Femur (tissue), 1 donor: ENCODE results near the gene POLE.

Experiments used
- DNase-seq: peaks from one replicate; pipeline ENCODE4 v3.0.0-alpha.2; 2017

Gene POLE

DNA sequence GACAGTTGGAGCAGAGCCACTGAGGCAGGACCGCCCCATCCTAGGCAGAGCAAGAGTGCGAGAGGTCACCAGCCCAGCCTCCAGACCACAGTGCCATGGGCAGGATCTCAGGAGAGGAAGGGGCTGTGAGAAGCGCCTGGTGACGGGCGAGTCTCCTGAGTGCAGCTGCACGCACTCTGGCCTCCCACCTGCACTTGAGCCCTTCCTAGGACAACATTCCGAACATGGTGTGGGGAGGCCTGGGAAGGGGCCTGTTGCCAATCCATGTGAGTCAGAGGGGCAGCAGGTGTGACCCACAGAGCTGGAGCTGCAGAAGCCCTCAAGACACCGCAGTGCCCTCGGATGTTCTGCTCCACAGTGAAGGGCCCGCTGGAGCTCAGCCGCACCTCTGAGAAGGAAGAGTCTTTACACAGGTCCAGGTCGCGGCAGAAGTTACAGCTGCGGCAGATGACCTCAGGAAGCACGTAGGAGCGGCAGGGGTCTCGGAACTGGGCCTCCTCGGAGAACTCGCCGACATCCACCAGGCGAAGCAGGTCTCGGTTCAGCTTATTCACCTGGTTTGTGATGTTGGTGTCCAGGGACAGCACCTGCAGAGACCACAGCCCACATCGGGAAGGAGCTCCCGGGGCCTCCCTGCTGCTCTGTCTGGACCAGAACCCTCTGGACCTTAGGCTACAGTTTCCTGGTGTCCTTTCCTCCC is 61.3 kb downstream of the POLE start:
- DNase-seq: no peak

DNA sequence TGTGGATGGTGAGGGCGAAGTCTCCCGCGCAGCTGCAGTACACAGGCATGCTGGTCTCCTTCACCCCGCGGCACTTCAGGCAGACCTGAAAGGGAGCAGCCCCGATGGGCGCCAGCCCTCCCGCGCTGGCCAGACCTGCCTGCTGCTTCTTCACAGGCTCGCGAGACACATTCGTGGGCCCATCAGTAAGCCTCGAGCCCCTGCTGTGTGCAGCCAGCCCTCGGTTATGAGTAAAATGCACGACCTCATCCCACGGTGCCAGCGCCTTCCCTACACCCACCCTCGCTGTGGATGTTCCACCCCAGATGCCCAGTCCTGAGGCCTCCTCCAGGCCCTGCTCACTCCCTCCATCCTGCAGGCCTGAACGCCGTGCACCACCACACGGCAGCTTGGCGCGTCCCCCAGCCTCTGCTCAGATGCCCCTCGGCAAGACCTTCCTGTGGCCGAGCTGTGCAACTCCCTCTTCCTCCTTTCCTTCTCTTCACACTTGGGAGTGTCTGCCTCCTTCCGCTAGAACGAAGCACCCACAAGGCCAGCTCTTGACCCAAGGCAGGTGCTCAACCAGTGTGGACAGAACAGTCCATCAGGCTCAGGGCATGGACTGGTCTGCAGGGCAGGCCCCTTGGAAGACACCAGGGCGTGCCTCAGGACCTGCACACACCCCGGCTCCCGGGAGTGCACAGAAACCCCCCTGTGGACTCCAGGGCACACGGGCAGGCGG is 62.1 kb downstream of the POLE start:
- no peak for DNase-seq

DNA sequence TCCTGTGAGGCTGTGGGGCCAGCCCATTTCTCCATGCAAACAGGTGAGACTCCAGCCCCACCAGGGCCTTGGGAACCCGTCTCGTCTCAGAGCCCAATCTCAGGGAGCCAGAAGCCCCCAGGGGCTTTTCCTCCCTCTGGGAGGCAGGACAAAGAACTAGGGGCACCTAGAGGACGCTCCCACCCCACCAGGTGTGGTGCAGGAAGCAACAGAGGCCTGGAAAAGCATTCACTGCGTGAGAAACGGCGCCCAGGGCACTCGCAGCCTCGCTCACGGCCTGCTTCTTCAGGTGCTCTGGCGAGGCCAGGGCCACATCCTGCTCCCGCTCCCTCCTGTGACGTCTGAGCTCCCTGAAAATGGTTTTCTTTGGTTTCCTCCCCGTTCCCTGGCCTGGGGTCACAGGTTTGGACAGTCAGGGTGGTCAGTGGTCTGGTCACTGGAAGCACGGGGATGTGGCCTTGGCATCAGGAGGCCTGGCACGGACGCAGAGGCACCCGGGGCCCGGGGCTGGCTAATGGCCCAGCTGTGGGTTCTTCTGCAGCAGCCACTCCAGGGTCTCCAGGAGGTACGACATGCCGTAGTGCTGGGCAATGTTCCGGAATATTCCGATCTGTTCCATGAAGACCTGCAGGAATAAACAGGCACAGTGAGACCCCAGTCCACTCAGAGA is 62.8 kb downstream of the POLE start:
- DNase-seq: no peak

DNA sequence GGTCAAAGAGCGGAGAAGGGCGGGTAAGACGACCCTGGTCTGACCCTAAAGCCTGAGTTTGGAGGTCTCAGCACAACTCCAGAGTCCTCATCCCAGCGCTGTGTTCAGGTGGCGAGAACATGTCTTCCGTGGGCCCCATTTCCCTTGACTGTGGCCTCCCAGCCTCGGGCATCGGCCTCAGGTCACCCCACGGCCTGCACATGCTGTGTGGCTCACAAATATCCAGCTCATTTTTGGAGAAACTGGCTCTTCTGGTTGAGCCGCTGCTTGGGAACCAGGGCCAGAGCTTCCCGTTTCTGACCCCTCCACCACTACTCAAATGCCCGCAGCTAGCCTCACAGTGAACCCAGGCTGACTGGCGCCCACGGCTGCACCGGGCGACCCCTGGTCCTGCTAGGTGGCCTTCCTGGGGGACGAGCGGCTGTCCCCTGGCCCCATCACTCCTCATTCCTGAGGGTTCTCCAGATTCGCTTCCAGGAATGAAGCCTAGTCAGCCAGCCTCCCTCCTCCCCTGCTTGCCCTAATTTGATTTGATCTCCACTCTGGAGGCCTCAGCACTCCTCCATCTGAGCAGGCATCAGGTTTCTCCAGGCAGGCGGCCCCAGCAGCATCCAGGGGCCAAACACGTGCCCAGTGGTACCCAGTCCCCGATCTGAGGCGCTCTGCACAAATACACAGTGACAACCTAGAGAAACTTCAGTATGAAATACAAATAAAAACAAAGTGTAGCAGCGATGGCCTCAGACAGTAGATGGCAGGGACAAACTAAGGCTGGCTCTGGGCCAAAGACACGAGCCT is 63.9 kb downstream of the POLE start:
- DNase-seq: no peak

DNA sequence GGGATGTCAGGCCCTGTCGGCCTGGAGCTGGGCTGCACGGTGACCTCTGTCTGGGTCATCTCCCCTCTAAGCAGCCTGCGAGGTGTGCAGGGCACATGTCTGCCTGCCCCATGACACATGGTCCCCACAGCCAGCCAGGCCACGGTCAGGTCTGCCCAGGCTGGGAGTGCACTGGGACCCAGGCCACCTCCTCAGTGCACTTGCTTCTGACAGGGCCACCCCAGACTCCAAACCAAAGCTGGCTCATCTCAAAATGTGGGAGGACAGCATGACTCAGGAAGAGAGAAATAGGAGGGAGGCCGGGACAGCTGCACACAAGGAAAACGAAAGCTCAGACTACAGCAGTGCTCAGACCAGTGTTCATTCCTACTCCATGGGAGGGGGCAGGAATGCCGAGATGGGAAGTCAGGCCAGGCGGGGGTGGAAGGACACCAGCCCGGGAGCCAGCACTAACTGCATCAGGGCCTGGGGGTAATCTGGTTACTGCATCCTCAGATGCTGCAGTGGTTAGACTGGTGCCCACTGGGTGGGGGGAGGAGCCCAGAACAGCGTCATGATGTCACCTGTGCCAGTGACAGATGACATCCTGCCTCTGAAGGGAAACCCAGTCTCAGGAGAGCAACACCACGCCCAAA is 64.6 kb downstream of the POLE start:
- peak; percentile 65 for DNase-seq

DNA sequence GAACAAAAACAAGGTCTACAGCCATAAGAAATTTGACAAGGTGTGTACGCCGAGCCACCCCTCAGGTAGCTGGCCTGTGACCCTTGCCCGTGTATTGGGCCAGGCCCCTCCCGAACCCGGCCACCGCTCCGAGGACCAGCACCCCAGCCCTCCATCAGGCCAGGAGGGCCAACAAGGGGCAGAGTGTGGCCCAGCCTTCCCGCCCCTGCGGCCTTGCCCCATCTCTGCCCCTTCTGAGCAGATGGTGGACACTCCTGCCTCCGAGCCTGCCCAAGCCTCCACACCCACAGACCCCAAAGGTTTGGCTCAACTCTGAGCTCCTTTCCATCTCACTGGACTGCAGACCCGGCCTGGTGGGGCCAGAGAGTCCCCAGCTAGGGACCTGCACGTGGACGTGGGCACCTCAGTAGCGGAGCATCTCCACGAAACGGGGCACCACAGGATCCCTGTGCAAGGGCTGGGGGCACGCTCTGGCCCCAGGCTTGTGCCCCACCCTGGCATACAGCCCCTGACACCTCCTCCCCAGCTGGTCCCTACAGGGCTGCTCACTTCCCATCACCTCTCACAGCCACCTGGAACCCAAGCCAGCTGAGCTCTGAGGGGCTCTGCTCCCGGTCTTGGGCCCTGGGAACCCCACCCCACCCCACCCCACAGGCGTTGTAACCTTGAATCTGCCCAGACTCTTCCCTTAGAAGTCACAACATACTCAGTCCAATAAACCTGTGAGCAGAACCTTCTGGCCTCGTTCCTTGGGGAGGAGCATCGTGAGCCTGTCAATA is 65.3 kb downstream of the POLE start:
- no peak for DNase-seq

DNA sequence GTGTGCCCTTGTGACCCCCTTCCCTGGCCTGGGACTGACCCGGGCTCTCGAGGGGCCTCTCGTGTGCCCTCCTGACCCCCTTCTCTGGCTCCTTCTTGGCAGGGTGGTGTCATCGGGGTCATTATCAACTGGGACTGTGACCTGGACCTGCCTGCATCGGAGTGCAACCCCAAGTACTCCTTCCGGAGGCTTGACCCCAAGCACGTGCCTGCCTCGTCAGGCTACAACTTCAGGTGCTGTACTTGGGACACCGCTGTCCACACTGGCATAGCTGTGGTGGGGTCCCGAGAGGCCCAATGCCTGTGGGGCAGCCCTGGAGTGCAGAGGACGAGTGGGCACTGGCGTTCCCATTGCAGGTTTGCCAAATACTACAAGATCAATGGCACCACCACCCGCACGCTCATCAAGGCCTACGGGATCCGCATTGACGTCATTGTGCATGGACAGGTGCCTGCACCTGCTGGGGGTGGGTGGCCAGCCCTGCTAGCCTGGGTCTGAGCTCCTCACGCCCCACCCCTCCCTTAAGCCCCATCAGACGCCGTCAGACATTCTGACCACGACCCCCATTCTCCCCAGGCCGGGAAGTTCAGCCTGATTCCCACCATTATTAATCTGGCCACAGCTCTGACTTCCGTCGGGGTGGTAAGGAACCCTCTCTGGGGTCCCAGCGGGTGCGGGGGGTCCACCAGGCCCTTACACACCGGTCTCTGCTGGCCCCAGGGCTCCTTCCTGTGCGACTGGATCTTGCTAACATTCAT is 66.1 kb downstream of the POLE start:
- no peak for DNase-seq

DNA sequence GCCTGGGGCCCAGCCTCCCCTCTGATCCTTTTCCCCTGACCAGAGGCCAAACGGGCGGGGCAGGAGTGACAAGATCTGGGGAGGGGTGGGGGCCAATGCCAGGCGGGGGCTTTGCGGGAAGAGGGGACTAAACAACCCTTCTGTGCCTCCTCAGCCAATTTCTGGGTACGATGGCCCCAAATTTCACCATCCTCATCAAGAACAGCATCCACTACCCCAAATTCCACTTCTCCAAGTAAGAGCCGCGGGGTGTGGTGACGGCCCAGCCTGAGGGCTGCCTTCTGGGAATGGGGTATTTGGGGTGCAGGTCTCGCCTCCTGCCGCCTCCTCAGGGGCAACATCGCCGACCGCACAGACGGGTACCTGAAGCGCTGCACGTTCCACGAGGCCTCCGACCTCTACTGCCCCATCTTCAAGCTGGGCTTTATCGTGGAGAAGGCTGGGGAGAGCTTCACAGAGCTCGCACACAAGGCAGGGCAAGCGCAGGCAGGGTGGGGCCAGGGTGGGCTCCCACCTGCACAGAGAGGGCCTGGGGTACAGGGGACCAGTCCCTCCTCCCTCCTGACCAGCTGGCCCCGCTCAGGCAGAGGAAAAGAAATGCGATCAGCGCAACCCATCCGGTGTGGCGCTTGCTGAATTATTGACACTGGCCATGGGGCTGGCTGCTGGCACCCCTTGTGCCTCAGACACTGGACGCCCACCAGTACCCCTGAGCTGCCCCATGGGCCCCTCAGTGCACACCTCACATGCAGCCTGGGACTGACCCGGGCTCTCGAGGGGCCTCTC is 66.8 kb downstream of the POLE start:
- no peak for DNase-seq

DNA sequence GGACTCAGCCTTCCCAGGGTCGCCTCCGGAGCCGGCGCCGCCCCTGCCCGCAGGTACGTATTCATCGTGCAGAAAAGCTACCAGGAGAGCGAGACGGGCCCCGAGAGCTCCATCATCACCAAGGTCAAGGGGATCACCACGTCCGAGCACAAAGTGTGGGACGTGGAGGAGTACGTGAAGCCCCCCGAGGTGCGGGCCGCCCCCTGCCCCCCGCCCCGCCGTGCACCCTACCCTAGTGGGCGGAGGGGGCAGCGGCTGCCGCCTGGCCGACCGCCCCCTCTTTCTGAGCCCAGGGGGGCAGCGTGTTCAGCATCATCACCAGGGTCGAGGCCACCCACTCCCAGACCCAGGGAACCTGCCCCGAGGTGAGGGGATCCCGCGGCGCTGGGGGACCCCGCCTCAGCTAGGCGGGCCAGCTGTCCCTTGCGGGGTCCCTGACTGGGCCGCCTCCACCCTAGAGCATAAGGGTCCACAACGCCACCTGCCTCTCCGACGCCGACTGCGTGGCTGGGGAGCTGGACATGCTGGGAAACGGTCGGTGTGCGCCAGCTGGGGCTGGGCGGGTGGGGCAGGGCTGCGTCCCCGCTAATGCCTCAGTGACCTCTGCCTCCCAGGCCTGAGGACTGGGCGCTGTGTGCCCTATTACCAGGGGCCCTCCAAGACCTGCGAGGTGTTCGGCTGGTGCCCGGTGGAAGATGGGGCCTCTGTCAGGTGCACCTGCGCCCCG is 67.6 kb downstream of the POLE start:
- DNase-seq: no peak

DNA sequence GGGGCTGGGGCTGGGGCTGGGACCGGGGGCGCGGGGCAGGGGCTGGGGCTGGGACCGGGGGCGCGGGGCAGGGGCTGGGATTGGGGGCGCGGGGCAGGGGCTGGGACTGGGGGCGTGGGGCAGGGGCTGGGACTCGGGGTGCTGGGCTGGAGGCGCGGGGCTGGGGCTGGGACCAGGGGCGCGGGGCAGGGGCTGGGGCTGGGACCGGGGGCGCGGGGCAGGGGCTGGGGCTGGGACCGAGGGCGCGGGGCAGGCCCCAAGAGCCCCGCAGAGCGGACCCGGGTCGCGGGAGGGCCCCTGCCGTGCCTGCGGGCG is 68.1 kb downstream of the POLE start:
- DNase-seq: no peak

DNA sequence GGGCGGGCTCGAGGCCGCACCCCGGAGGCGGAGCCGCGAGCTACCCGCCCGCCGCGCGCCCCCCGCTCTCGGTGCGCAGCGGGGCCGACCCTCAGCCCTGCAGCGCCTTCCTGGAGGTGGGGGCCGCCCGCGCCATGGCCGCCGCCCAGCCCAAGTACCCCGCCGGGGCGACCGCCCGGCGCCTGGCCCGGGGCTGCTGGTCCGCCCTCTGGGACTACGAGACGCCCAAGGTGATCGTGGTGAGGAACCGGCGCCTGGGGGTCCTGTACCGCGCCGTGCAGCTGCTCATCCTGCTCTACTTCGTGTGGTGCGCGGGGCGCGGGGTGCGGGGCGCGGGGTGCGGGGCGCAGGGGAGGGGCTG is 68.5 kb downstream of the POLE start, which contains the start of gene P2RX2:
TSS of gene P2RX2 (plus strand) at position 94 of the 361 bp plus-strand sequence. CDS start at position 135, 41 bp downstream.
- no peak for DNase-seq

DNA sequence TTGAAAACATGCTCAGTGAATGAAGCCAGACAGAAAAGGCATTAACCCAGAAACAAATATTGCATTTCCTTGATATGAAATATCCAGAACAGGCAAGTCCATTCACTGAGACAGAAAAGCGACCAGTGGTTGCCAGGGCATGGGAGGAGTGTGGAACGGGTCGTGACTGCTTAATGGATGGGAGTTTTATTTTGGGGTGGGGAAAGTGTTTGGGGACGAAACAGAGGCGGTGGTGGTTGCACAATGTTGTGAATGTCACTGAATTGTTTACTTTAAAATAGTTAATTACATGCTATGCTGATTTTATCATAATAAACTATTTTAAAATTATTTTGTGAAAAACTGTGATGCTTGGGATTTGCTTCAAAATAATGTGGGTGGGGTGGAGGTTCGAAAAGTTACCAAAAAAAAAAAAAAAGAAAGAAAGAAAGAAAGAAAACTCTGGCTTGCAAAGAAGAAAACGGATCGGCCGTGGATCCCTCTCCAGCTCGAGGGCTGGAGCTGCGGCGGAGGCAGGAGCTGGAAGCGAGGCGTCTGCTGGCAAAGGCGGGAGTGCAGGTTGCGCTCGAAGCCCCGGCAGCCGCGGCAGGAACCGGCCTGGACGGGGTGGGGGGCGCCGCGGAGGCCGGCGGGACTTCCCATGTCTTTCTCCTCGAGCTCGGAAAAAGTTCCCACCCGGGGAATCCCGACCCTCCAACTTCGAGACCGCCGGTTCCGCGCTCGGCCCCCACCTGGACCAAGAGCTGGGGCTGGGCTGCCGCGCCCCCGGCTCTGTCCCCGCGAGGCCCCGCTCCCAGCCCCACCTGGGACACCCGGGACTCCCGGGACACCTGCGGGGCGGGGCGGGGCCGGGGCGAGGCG is 69.1 kb downstream of the POLE start:
- no peak for DNase-seq

DNA sequence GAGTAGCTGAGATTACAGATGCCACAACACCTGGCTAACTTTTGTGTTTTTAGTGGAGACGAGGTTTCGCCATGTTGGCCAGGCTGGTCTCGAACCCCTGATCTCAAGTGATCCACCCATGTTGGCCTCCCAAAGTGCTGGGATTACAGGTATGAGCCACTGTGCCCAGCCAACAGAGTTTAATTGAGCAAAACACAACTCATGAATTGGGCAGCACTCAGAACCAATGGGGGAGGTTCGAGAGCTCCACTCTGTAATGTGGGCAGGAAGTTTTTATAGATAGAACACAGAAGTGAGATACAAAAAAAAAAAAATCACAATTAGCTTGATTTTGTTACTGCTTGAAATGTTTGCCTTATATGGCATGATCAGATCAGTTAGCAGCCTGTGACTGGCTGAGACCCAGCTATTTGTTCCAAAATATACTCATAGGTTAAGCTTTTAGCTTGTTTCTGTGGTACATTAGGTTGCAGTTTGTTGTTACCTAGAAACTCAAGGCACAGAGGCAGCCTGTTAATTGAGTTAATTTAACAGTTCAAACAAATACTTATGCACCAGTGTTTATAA is 69.9 kb downstream of the POLE start:
- DNase-seq: no peak

DNA sequence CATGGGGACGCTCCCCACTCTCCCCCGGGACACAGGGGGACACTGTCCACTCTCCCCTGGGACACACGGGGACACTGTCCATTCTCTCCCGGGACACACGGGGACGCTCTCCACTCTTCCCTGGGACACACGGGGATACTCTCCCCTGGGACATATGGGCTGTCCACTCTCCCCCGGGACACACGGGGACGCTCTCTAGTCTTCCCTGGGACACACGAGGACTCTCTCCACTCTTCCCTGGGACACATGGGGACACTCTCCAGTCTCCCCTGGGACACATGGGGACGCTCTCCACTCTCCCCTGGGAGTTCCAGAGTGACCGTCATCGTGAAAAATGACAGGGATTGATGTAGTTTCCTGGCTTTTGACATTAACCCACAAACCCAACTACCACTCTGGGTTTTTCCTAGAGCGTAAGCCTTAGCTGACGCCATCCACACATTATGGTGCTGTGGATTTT is 71.5 kb downstream of the POLE start:
- DNase-seq: no peak

DNA sequence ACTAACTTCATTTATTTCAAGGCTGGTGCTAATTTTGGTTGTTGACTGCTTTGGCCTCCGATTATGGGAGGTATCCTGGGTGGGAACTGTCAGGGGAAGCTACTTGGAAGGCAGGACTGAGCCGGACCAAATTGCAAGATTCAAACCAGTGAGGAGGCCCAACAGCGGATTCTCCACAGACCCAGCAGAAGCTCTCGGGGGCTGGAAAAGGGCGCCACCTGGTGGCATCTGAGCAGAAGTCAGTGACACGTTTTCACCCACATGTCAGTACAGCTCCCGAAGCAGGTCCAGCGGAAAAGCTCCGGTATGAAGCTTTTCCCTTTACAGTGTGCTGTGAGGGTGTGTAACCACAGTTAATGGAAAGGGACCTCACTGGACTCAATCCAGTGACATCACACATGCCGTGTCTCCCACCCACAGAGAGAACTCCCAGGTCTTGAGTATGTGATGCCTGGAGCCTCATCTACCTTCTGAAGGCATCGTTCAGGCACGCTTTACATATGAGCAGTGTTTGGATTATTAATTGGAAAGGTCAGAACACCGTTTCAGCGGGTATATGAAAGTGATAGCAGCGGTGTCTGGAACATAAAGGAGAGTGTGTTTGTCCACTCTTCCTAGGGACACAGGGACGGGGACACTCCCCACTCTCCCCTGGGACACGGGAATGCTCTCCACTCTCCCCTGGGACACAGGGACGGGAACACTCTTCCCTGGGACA is 72.1 kb downstream of the POLE start:
- peak; percentile 91 for DNase-seq

DNA sequence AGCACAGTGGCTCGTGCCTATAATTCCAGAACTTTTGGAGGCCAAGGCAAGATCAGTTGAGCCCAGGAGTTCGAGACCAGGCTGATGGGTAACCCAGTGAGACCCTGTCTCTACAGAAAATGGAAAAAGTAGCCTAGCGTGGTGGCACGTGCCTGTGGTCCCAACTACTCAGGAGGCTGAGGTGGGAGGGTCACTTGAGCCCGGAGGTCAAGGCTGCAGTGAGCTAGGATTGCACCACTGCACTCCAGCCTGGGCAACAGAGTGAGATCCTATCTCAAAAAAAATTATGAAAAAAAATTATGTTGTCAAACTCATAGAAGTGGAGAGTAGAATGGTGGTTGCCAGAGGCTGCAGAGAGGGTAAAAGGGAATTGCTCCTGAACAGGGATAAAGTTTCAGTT is 73.1 kb downstream of the POLE start:
- DNase-seq: no peak

DNA sequence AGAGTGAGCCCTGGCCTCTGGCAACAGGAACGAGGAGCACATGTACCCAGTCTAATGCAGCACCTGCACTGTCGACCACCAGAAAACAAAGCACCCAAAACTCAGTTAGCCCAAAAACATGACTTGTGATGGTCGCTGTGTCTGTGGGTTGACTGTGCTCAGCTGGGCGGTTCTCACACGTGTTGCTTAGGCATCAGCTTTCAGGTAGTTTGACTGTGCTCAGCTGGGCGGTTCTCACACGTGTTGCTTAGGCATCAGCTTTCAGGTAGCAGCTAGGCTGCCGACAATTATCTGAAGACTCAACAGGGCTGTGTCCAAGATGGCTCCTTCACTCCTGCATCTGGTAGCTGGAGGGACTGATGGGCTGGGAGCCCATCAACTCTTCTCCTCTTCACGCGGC is 75.5 kb downstream of the POLE start:
- DNase-seq: no peak
